MM.1S (cell line): ENCODE results near the gene GRK1.

Experiments used
- DNase-seq: peaks from one replicate; pipeline ENCODE4 v3.0.0-alpha.2; 2015
- H2AFZ ChIP-seq: fragments of 300-600 bp; sonication (generic); 2 replicates; pipeline ENCODE4 v1.6.0; 2016; ENCODE audit warnings: antibody characterized with exemption, low read length
- H3F3A ChIP-seq: fragments of 300-600 bp; sonication (generic); 2 replicates; pipeline ENCODE4 v1.6.1; 2016; ENCODE audit warnings: mild to moderate bottlenecking, antibody characterized with exemption, low read length, moderate library complexity, mixed read lengths; ENCODE audit not compliant: insufficient read depth
- H3K27ac ChIP-seq: fragments of 300-600 bp; sonication (generic); 2 replicates; pipeline ENCODE4 v1.5.1; 2016; ENCODE audit warnings: mild to moderate bottlenecking, low read length
- H3K27me3 ChIP-seq: fragments of 300-600 bp; sonication (generic); replicated peaks from 2 replicates; pipeline ENCODE4 v1.6.0; 2016; ENCODE audit warnings: low read length; ENCODE audit not compliant: insufficient read depth
- H3K36me3 ChIP-seq: fragments of 300-600 bp; sonication (generic); replicated peaks from 2 replicates; pipeline ENCODE4 v1.6.1; 2016; ENCODE audit warnings: mild to moderate bottlenecking, low read length, mixed read lengths; ENCODE audit not compliant: insufficient read depth
- H3K4me1 ChIP-seq: fragments of 300-600 bp; sonication (generic); 2 replicates; pipeline ENCODE4 v1.6.1; 2016; ENCODE audit warnings: low read length, mixed read lengths
- H3K4me2 ChIP-seq: fragments of 300-600 bp; sonication (generic); 2 replicates; pipeline ENCODE4 v1.6.0; 2016; ENCODE audit warnings: low read depth, low read length
- H3K4me3 ChIP-seq: fragments of 300-600 bp; sonication (generic); 2 replicates; pipeline ENCODE4 v1.5.1; 2016; ENCODE audit warnings: low read length, mixed read lengths
- H3K79me2 ChIP-seq: fragments of 300-600 bp; sonication (generic); 2 replicates; pipeline ENCODE4 v1.6.1; 2016; ENCODE audit warnings: mixed run types, low read length, mixed read lengths
- H3K9ac ChIP-seq: fragments of 300-600 bp; sonication (generic); 2 replicates; pipeline ENCODE4 v1.6.1; 2016; ENCODE audit warnings: low read length, mixed read lengths
- H3K9me2 ChIP-seq: fragments of 300-600 bp; sonication (generic); replicated peaks from 2 replicates; pipeline ENCODE4 v1.6.1; 2016; ENCODE audit warnings: mild to moderate bottlenecking, low read length, mixed read lengths; ENCODE audit not compliant: insufficient read depth
- H3K9me3 ChIP-seq: fragments of 300-600 bp; sonication (generic); replicated peaks from 2 replicates; pipeline ENCODE4 v1.6.1; 2016; ENCODE audit warnings: mild to moderate bottlenecking, low read length, mixed read lengths; ENCODE audit not compliant: insufficient read depth
- H4K20me1 ChIP-seq: fragments of 300-600 bp; sonication (generic); 2 replicates; pipeline ENCODE4 v1.6.1; 2016; ENCODE audit warnings: mild to moderate bottlenecking, low read length, moderate library complexity, mixed read lengths; ENCODE audit not compliant: insufficient read depth
- CTCF ChIP-seq: fragments of 300-600 bp; sonication (generic); IDR thresholded peaks from 2 replicates; pipeline ENCODE4 v1.5.1; 2016; ENCODE audit warnings: antibody characterized with exemption, low read length, mixed read lengths
- EZH2 ChIP-seq: fragments of 300-600 bp; sonication (generic); optimal IDR thresholded peaks from 2 replicates; pipeline ENCODE3; 2017; ENCODE audit warnings: low read depth, mild to moderate bottlenecking, antibody characterized with exemption, low read length, mixed read lengths
- EZH2phosphoT487 ChIP-seq: fragments of 300-600 bp; sonication (generic); IDR thresholded peaks from 2 replicates; pipeline ENCODE4 v1.6.1; 2018; ENCODE audit warnings: antibody characterized with exemption, low read length

GRK1 gene

GRCh38 chr13:113777311-113778260, 110.6 kb downstream of the GRK1 start:
- Histone ChIP-seq H3K4me2 (no peak overlapping the region), H3K27ac (peak overlapping the region; percentile 93; the same call in 1 of the 2 replicates), H3K9me2 (no peaks in the 10 kb centered on the region), H3K4me3 (no peak overlapping the region), H3K79me2 (no peaks in the 10 kb centered on the region), H3K27me3 (no peaks in the 10 kb centered on the region), H3K9ac (no peak overlapping the region), H3K4me1 (peaks cover 37% of the 10 kb centered on the region), H4K20me1 (no peaks in the 10 kb centered on the region), H3K9me3 (no peaks in the 10 kb centered on the region), H3F3A (peaks cover 18% of the 10 kb centered on the region; the same call in 1 of the 2 replicates), H2AFZ (no peak overlapping the region), H3K36me3 (no peaks in the 10 kb centered on the region)
- TF ChIP-seq CTCF (no peak), EZH2 (no peak), EZH2phosphoT487 (no peak)
- DNase-seq, result peak; percentile 48

- DNase-seq, result no peak
- TF ChIP-seq CTCF (no peak), EZH2 (no peak), EZH2phosphoT487 (no peak)
- H3K79me2 ChIP-seq, result no peaks in the 10 kb centered on the region
These were observed 114.6 kb downstream of the GRK1 start for GRCh38 chr13:113781571-113781970.

DNA sequence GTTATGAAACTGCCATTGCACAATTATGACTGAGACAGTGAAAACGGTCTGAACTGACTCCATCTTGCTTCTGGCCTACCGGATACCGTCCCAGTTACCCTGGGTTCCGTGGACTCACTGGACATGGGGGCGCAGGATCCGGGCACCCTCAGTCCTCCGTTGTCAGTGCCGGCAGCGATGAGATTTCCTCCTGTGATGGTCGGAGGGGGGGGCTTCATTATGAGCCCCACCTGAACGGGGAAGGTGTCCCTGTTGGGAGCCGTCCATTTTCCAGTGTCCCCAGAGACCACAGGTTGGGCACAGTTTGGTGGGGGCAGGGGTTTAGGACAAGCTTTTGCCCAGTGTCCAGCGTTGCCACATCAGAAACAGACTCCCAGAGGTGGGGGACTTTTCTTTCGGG, 115.5 kb downstream of the GRK1 start:
- peaks cover 27% of the 10 kb centered on the region for H3K4me1 ChIP-seq
- no peaks in the 10 kb centered on the region for H3K9me3 ChIP-seq
- peaks cover 6% of the 10 kb centered on the region; the same call in 1 of the 2 replicates for H3F3A ChIP-seq
- no peaks in the 10 kb centered on the region for H3K27me3 ChIP-seq
- no peak overlapping the region for H3K27ac ChIP-seq
- H3K9me2 ChIP-seq, result no peaks in the 10 kb centered on the region
- no peak for DNase-seq
- H3K79me2 ChIP-seq, result no peaks in the 10 kb centered on the region
- no peak overlapping the region for H3K4me3 ChIP-seq
- H3K4me2 ChIP-seq, result no peak overlapping the region
- H3K36me3 ChIP-seq, result no peaks in the 10 kb centered on the region
- H2AFZ ChIP-seq, result no peak overlapping the region
- H3K9ac ChIP-seq, result no peak overlapping the region
- TF ChIP-seq EZH2 (no peak), EZH2phosphoT487 (no peak), CTCF (no peak)
- no peaks in the 10 kb centered on the region for H4K20me1 ChIP-seq

More at GRCh38 chr13:113781571-113781970, 114.6 kb downstream of the GRK1 start:
- Histone ChIP-seq H3K4me3 (no peak overlapping the region), H3K4me2 (no peak overlapping the region), H2AFZ (no peak overlapping the region), H3K27me3 (no peaks in the 10 kb centered on the region), H3F3A (peaks cover 10% of the 10 kb centered on the region; the same call in 1 of the 2 replicates), H3K27ac (no peak overlapping the region), H3K9me2 (no peaks in the 10 kb centered on the region), H3K4me1 (peaks cover 35% of the 10 kb centered on the region), H3K9me3 (no peaks in the 10 kb centered on the region), H3K36me3 (no peaks in the 10 kb centered on the region), H3K9ac (no peak overlapping the region), H4K20me1 (no peaks in the 10 kb centered on the region)
